HEK293 (cell line): ENCODE measurements around the gene TCF20.

Experiments
- CTCF ChIA-PET: fragments of 350-600 bp; formaldehyde crosslinking; extraction: SDS; loops from one replicate; lab custom pipeline; 2021; ENCODE audit warnings: antibody characterized with exemption; lab: Yijun Ruan, JAX
- POLR2A ChIA-PET: fragments of 300-600 bp; formaldehyde crosslinking; extraction: SDS; loops from one replicate; lab custom pipeline; 2020; ENCODE audit warnings: antibody characterized with exemption, inconsistent platforms; lab: Yijun Ruan, JAX
- H3K27ac ChIP-seq: fragments of 200-500 bp; sonication (Bioruptor generic); 2 replicates; pipeline ENCODE4 v1.5.1; 2014; ENCODE audit warnings: low read depth, low read length, control low read depth, inconsistent platforms; ENCODE audit errors: extremely low read depth
- H3K36me3 ChIP-seq, 2 experiments: fragments of 200-500 bp in 1 of 2; sonication (Bioruptor generic) in 1 of 2; 1 replicate in 1 of 2; 2 replicates in 1 of 2; pipeline ENCODE4 v1.5.1; 2014 to 2017; ENCODE audit warnings: inconsistent platforms in 2 of 2, low read length in 2 of 2; ENCODE audit not compliant: control insufficient read depth in 2 of 2, insufficient read depth in 1 of 2
- H3K4me1 ChIP-seq: fragments of 200-500 bp; sonication (Bioruptor generic); 2 replicates; pipeline ENCODE4 v1.5.1; 2014; ENCODE audit warnings: mild to moderate bottlenecking, low read length, inconsistent platforms; ENCODE audit not compliant: control insufficient read depth, insufficient read depth
- H3K4me3 ChIP-seq: 2 replicates; pipeline ENCODE4 v1.5.1; 2011; ENCODE audit warnings: low read depth, mild to moderate bottlenecking, control low read depth, low read length, moderate library complexity
- H3K9me3 ChIP-seq: fragments of 200-500 bp; sonication (Bioruptor generic); 2 replicates; pipeline ENCODE4 v1.5.1; 2014; ENCODE audit warnings: low read depth, low read length, inconsistent platforms; ENCODE audit not compliant: control insufficient read depth, insufficient read depth
- BCL11B ChIP-seq: fragments of 450-650 bp; formaldehyde crosslinking; IDR thresholded peaks from 2 replicates; pipeline ENCODE4 v1.5.1; 2016; ENCODE audit warnings: low read depth, missing biosample characterization, missing genetic modification characterization
- BCL6B ChIP-seq: fragments of 450-650 bp; formaldehyde crosslinking; IDR thresholded peaks from 2 replicates; pipeline ENCODE4 v1.5.1; 2017; ENCODE audit warnings: missing biosample characterization, missing genetic modification characterization
- GLIS1 ChIP-seq: fragments of 450-650 bp; formaldehyde crosslinking; IDR thresholded peaks from 2 replicates; pipeline ENCODE4 v1.5.1; 2016; ENCODE audit warnings: missing biosample characterization, missing genetic modification characterization
- KLF16 ChIP-seq: fragments of 450-650 bp; formaldehyde crosslinking; IDR thresholded peaks from 2 replicates; pipeline ENCODE4 v1.5.1; 2017; ENCODE audit warnings: missing biosample characterization, missing genetic modification characterization
- KLF17 ChIP-seq: fragments of 450-650 bp; formaldehyde crosslinking; IDR thresholded peaks from 2 replicates; pipeline ENCODE4 v1.5.1; 2016; ENCODE audit warnings: missing biosample characterization, missing genetic modification characterization
- KLF8 ChIP-seq: fragments of 450-650 bp; formaldehyde crosslinking; IDR thresholded peaks from 2 replicates; pipeline ENCODE4 v1.5.1; 2016; ENCODE audit warnings: missing biosample characterization, missing genetic modification characterization
- SCRT2 ChIP-seq: fragments of 450-650 bp; formaldehyde crosslinking; IDR thresholded peaks from 2 replicates; pipeline ENCODE4 v1.5.1; 2016; ENCODE audit warnings: missing biosample characterization, missing genetic modification characterization
- SP2 ChIP-seq: fragments of 450-650 bp; formaldehyde crosslinking; IDR thresholded peaks from 2 replicates; pipeline ENCODE4 v1.5.1; 2016; ENCODE audit warnings: missing biosample characterization, missing genetic modification characterization
- WT1 ChIP-seq: fragments of 450-650 bp; formaldehyde crosslinking; IDR thresholded peaks from 2 replicates; pipeline ENCODE4 v1.5.1; 2016; ENCODE audit warnings: missing biosample characterization, missing genetic modification characterization
- ZBTB10 ChIP-seq: fragments of 450-650 bp; formaldehyde crosslinking; IDR thresholded peaks from 2 replicates; pipeline ENCODE4 v1.5.1; 2016; ENCODE audit warnings: missing biosample characterization, missing genetic modification characterization
- ZEB2 ChIP-seq: fragments of 450-650 bp; formaldehyde crosslinking; IDR thresholded peaks from 2 replicates; pipeline ENCODE4 v1.5.1; 2016; ENCODE audit warnings: missing biosample characterization, missing genetic modification characterization
- ZFP3 ChIP-seq: fragments of 450-650 bp; formaldehyde crosslinking; IDR thresholded peaks from 2 replicates; pipeline ENCODE4 v1.5.1; 2016; ENCODE audit warnings: low read depth, missing biosample characterization, missing genetic modification characterization
- ZNF121 ChIP-seq: fragments of 450-650 bp; formaldehyde crosslinking; IDR thresholded peaks from 2 replicates; pipeline ENCODE4 v1.5.1; 2016; ENCODE audit warnings: missing biosample characterization, missing genetic modification characterization
- ZNF138 ChIP-seq: fragments of 450-650 bp; formaldehyde crosslinking; IDR thresholded peaks from 2 replicates; pipeline ENCODE4 v1.5.1; 2016; ENCODE audit warnings: missing biosample characterization, missing genetic modification characterization, borderline replicate concordance
- ZNF184 ChIP-seq: fragments of 450-650 bp; IDR thresholded peaks from 2 replicates; pipeline ENCODE4 v1.5.1; 2018; ENCODE audit warnings: missing biosample characterization, mild to moderate bottlenecking, missing genetic modification characterization
- ZNF202 ChIP-seq: fragments of 450-650 bp; formaldehyde crosslinking; IDR thresholded peaks from 2 replicates; pipeline ENCODE4 v1.5.1; 2016; ENCODE audit warnings: missing biosample characterization, missing genetic modification characterization, borderline replicate concordance
- ZNF26 ChIP-seq: fragments of 450-650 bp; formaldehyde crosslinking; IDR thresholded peaks from 2 replicates; pipeline ENCODE4 v1.5.1; 2016; ENCODE audit warnings: missing biosample characterization, missing genetic modification characterization
- ZNF280C ChIP-seq: fragments of 450-650 bp; formaldehyde crosslinking; IDR thresholded peaks from 2 replicates; pipeline ENCODE4 v1.5.1; 2016; ENCODE audit warnings: missing biosample characterization, missing genetic modification characterization
- ZNF324 ChIP-seq: fragments of 450-650 bp; formaldehyde crosslinking; IDR thresholded peaks from 2 replicates; pipeline ENCODE4 v1.5.1; 2016; ENCODE audit warnings: missing biosample characterization, missing genetic modification characterization
- ZNF529 ChIP-seq: fragments of 450-650 bp; formaldehyde crosslinking; IDR thresholded peaks from 2 replicates; pipeline ENCODE4 v1.5.1; 2017; ENCODE audit warnings: missing genetic modification characterization, missing biosample characterization; ENCODE audit not compliant: insufficient replicate concordance
- ZNF544 ChIP-seq: fragments of 450-650 bp; formaldehyde crosslinking; IDR thresholded peaks from 2 replicates; pipeline ENCODE4 v1.5.0; 2017; ENCODE audit warnings: missing biosample characterization, missing genetic modification characterization
- ZNF548 ChIP-seq: fragments of 450-650 bp; formaldehyde crosslinking; IDR thresholded peaks from 2 replicates; pipeline ENCODE4 v1.5.1; 2016; ENCODE audit warnings: missing biosample characterization, missing genetic modification characterization
- ZNF600 ChIP-seq: fragments of 450-650 bp; formaldehyde crosslinking; IDR thresholded peaks from 2 replicates; pipeline ENCODE4 v1.5.1; 2016; ENCODE audit warnings: missing biosample characterization, missing genetic modification characterization
- ZNF624 ChIP-seq: fragments of 450-650 bp; formaldehyde crosslinking; IDR thresholded peaks from 2 replicates; pipeline ENCODE4 v1.5.1; 2017; ENCODE audit warnings: missing biosample characterization, missing genetic modification characterization
- ZNF701 ChIP-seq: fragments of 450-650 bp; formaldehyde crosslinking; IDR thresholded peaks from 2 replicates; pipeline ENCODE4 v1.5.1; 2016; ENCODE audit warnings: missing biosample characterization, missing genetic modification characterization
- ZNF76 ChIP-seq: fragments of 450-650 bp; formaldehyde crosslinking; IDR thresholded peaks from 2 replicates; pipeline ENCODE4; 2016; ENCODE audit warnings: low read depth, missing biosample characterization, missing genetic modification characterization, borderline replicate concordance
- ZNF776 ChIP-seq: fragments of 450-650 bp; formaldehyde crosslinking; IDR thresholded peaks from 2 replicates; pipeline ENCODE4 v1.5.0; 2017; ENCODE audit warnings: missing biosample characterization, missing genetic modification characterization, borderline replicate concordance
- ZNF843 ChIP-seq: fragments of 450-650 bp; formaldehyde crosslinking; IDR thresholded peaks from 2 replicates; pipeline ENCODE4 v1.5.1; 2016; ENCODE audit warnings: missing biosample characterization, missing genetic modification characterization
- ZXDB ChIP-seq: fragments of 450-650 bp; formaldehyde crosslinking; IDR thresholded peaks from 2 replicates; pipeline ENCODE4 v1.5.1; 2016; ENCODE audit warnings: missing biosample characterization, missing genetic modification characterization

TCF20 gene

GRCh38 chr22:42300259-42301076 lies 30.0 kb upstream of the TCF20 start (continued):
- peak; percentile 92 for TF ChIP-seq KLF17 (tag by site-specific recombination)
- no peak for TF ChIP-seq BCL6B
- TF ChIP-seq GLIS1 (tag by site-specific recombination) = peak; percentile 44; the same call in 1 of the 2 replicates
- TF ChIP-seq ZNF202 (tag by site-specific recombination) = no peak
- TF ChIP-seq SP2 (tag by site-specific recombination) = peak; percentile 24
- no peak for TF ChIP-seq ZNF121 (tag by site-specific recombination)
- no peak for TF ChIP-seq ZNF184 (tag by site-specific recombination)
- TF ChIP-seq ZNF544 (tag by site-specific recombination) = no peak
- no peak for TF ChIP-seq BCL11B (tag by site-specific recombination)
- TF ChIP-seq WT1 (tag by site-specific recombination) = no peak
- no peak for TF ChIP-seq ZBTB10 (tag by site-specific recombination)
- no peak for TF ChIP-seq ZNF138
- TF ChIP-seq ZNF624 (tag by site-specific recombination) = no peak
- no peak for TF ChIP-seq KLF8 (tag by site-specific recombination)
- no peak for TF ChIP-seq ZNF776
- no peak for TF ChIP-seq ZNF600 (tag by site-specific recombination)
- TF ChIP-seq SCRT2 (tag by site-specific recombination) = no peak
- TF ChIP-seq ZNF843 = no peak

- no peak overlapping the region for H3K4me3 ChIP-seq
- no peaks in the 10 kb centered on the region for H3K36me3 ChIP-seq
- no peak overlapping the region for H3K27ac ChIP-seq
- ChIA-PET POLR2A (interaction anchor here (0.6 kb wide), 1 partner anchor 65 kb away, joined by 4 read pairs; no protein-coding TSS in a partner anchor), CTCF (no interaction called here)
- H3K9me3 ChIP-seq = no peaks in the 10 kb centered on the region
- H3K4me1 ChIP-seq = peaks cover 5% of the 10 kb centered on the region
- TF ChIP-seq ZFP3 (tag by site-specific recombination) (no peak), ZNF529 (tag by site-specific recombination) (no peak), ZNF76 (tag by site-specific recombination) (no peak), ZEB2 (tag by site-specific recombination) (no peak), ZXDB (tag by site-specific recombination) (no peak), ZNF324 (no peak), ZNF280C (tag by site-specific recombination) (no peak), ZNF26 (no peak), KLF16 (tag by site-specific recombination) (no peak), ZNF701 (no peak), ZNF548 (tag by site-specific recombination) (no peak)
Measured at GRCh38 chr22:42299586-42300258, 29.3 kb upstream of the TCF20 start.
